Measurements from ENCODE around the gene S100A6.

DNA sequence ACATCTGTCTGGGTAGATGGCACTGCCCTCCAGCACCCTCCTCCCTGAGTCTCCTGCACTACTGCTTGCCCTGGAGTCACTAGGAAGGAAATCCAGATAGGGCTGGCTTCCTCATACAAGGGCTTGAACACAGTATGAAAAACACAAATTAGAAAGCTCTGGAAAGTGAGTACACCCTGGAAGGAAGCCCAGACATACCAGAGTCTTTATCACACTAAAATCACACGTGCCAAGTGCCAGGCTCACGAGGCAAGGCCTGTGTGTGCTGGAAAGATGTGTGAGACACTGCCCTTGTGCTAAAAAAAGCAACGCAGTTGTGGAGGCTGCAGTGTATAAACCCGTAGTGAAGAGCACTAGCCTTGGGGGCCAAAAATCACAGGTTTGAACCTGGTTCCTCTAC, 47.1 kb downstream of the S100A6 start:
- TF ChIP-seq EZH2phosphoT487 (IDR thresholded peaks at IDR 0.05; ENCODE audit: insufficient read depth, low read depth) (no peak), EZH2 (IDR thresholded peaks at IDR 0.05; ENCODE audit: insufficient read depth, poor library complexity, severe bottlenecking) (no peak)
